ENCODE results near the gene SCYGR5. TPM values are rescaled to one million over a fixed set of nuclear protein-coding genes. Genes with fewer than 3 reads are reported as not detected.

SCYGR5 gene
- total and polyA plus RNA-seq, 2 experiments from 2014 or later = not detected

DNA sequence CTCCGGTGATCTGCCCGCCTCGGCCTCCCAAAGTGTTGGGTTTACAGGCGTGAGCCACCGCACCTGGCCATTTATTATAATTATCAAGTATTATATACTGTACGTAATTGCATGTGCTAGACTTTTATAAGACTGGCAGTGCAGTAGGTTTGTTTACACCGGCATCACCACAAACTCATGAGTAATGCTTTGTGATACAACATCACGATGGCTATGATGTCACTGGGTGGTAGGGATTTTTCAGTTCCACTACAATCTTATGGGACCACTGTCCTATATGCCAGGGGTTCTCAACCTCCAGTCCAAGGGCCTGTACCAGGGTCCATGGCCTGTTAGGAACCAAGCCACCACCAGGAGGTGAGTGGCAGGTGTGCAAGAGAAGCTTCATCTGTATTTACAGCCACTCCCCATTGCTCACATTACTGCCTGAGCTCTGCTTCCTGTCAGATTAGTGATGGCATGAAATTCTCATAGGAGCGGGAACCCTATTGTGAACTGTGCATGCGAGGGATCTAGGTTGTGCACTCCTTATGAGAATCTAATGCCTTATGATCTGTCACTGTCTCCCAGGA is 39.9 kb upstream of the SCYGR5 start (continued):
- TF ChIP-seq JUNB (IDR thresholded peaks at IDR 0.05; ENCODE audit: unreplicated experiment) (no peak), CREB1 (CRISPR knock-in tag; IDR thresholded peaks at IDR 0.05; ENCODE audit: low read depth) (no peak)

- H3K36me3 ChIP-seq (ENCODE audit: insufficient read depth) = no peaks in the 10 kb centered on the region
Observed at GRCh38 chr2:227627769-227628168, 38.8 kb upstream of the SCYGR5 start.

More at GRCh38 chr2:227627769-227628168, 38.8 kb upstream of the SCYGR5 start:
- no peak overlapping the region for H3K4me2 ChIP-seq
- no peak overlapping the region for H3K4me3 ChIP-seq
- no peaks in the 10 kb centered on the region for H3F3A ChIP-seq (replicated peaks; ENCODE audit: low read depth)
- H2AFZ ChIP-seq = no peak overlapping the region
- no peaks in the 10 kb centered on the region for H3K79me2 ChIP-seq (replicated peaks; ENCODE audit: insufficient read depth)
- H4K20me1 ChIP-seq (replicated peaks; ENCODE audit: insufficient read depth) = no peaks in the 10 kb centered on the region
- Mint-ChIP-seq H3K27me3 (ENCODE audit: insufficient read depth, low read depth, poor library complexity) (peaks cover 4% of the 10 kb centered on the region), H3K36me3 (ENCODE audit: low read depth) (no peaks in the 10 kb centered on the region), H3K4me3 (no peak overlapping the region), H3K4me1 (no peaks in the 10 kb centered on the region), H3K27ac (no peak overlapping the region), H3K9me3 (no peaks in the 10 kb centered on the region)
- no peaks in the 10 kb centered on the region for H3K27me3 ChIP-seq (ENCODE audit: insufficient read depth)
- H3K9me2 ChIP-seq (ENCODE audit: insufficient read depth) = no peaks in the 10 kb centered on the region
- no peak for TF ChIP-seq EZH2phosphoT487 (IDR thresholded peaks at IDR 0.05; ENCODE audit: unreplicated experiment)
- TF ChIP-seq, protein P1, sequence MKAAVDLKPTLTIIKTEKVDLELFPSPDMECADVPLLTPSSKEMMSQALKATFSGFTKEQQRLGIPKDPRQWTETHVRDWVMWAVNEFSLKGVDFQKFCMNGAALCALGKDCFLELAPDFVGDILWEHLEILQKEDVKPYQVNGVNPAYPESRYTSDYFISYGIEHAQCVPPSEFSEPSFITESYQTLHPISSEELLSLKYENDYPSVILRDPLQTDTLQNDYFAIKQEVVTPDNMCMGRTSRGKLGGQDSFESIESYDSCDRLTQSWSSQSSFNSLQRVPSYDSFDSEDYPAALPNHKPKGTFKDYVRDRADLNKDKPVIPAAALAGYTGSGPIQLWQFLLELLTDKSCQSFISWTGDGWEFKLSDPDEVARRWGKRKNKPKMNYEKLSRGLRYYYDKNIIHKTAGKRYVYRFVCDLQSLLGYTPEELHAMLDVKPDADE (IDR thresholded peaks at IDR 0.05) = no peak
- TF ChIP-seq, protein P2, sequence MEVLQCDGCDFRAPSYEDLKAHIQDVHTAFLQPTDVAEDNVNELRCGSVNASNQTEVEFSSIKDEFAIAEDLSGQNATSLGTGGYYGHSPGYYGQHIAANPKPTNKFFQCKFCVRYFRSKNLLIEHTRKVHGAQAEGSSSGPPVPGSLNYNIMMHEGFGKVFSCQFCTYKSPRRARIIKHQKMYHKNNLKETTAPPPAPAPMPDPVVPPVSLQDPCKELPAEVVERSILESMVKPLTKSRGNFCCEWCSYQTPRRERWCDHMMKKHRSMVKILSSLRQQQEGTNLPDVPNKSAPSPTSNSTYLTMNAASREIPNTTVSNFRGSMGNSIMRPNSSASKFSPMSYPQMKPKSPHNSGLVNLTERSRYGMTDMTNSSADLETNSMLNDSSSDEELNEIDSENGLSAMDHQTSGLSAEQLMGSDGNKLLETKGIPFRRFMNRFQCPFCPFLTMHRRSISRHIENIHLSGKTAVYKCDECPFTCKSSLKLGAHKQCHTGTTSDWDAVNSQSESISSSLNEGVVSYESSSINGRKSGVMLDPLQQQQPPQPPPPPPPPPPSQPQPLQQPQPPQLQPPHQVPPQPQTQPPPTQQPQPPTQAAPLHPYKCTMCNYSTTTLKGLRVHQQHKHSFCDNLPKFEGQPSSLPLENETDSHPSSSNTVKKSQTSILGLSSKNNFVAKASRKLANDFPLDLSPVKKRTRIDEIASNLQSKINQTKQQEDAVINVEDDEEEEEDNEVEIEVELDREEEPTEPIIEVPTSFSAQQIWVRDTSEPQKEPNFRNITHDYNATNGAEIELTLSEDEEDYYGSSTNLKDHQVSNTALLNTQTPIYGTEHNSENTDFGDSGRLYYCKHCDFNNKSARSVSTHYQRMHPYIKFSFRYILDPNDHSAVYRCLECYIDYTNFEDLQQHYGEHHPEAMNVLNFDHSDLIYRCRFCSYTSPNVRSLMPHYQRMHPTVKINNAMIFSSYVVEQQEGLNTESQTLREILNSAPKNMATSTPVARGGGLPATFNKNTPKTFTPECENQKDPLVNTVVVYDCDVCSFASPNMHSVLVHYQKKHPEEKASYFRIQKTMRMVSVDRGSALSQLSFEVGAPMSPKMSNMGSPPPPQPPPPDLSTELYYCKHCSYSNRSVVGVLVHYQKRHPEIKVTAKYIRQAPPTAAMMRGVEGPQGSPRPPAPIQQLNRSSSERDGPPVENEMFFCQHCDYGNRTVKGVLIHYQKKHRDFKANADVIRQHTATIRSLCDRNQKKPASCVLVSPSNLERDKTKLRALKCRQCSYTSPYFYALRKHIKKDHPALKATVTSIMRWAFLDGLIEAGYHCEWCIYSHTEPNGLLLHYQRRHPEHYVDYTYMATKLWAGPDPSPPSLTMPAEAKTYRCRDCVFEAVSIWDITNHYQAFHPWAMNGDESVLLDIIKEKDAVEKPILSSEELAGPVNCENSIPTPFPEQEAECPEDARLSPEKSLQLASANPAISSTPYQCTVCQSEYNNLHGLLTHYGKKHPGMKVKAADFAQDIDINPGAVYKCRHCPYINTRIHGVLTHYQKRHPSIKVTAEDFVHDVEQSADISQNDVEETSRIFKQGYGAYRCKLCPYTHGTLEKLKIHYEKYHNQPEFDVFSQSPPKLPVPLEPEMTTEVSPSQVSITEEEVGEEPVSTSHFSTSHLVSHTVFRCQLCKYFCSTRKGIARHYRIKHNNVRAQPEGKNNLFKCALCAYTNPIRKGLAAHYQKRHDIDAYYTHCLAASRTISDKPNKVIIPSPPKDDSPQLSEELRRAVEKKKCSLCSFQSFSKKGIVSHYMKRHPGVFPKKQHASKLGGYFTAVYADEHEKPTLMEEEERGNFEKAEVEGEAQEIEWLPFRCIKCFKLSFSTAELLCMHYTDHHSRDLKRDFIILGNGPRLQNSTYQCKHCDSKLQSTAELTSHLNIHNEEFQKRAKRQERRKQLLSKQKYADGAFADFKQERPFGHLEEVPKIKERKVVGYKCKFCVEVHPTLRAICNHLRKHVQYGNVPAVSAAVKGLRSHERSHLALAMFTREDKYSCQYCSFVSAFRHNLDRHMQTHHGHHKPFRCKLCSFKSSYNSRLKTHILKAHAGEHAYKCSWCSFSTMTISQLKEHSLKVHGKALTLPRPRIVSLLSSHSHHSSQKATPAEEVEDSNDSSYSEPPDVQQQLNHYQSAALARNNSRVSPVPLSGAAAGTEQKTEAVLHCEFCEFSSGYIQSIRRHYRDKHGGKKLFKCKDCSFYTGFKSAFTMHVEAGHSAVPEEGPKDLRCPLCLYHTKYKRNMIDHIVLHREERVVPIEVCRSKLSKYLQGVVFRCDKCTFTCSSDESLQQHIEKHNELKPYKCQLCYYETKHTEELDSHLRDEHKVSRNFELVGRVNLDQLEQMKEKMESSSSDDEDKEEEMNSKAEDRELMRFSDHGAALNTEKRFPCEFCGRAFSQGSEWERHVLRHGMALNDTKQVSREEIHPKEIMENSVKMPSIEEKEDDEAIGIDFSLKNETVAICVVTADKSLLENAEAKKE (CRISPR knock-in tag; IDR thresholded peaks at IDR 0.05) = no peak
- TF ChIP-seq EZH2 (IDR thresholded peaks at IDR 0.05; ENCODE audit: low read depth, unreplicated experiment) = no peak
- no peak for TF ChIP-seq CREB1 (CRISPR knock-in tag; IDR thresholded peaks at IDR 0.05; ENCODE audit: low read depth)
- no peaks in the 10 kb centered on the region for H3K4me1 ChIP-seq (ENCODE audit: insufficient read depth)
- no peak for DNase-seq (ENCODE audit: low spot score)
- no peak overlapping the region for H3K27ac ChIP-seq (ENCODE audit: low read depth)
- no peak for ATAC-seq
